ENCODE data around the gene IGSF22.

The IGSF22 gene

GRCh38 chr11:18761144-18761543, 35.2 kb upstream of the IGSF22 start:
- no peaks in the 10 kb centered on the region for H3K4me1 ChIP-seq (ENCODE audit: low read length)
- no peaks in the 10 kb centered on the region for H3K79me2 ChIP-seq (ENCODE audit: low read length)
- no peak overlapping the region for H3K27ac ChIP-seq (ENCODE audit: low read length)
- DNase-seq = no peak
- H4K20me1 ChIP-seq (ENCODE audit: insufficient read depth, low read length) = no peaks in the 10 kb centered on the region
- no peaks in the 10 kb centered on the region for H3K9me3 ChIP-seq (replicated peaks; ENCODE audit: insufficient read depth, low read length)
- H2AFZ ChIP-seq (ENCODE audit: low read length) = no peak overlapping the region
- H3K4me2 ChIP-seq (ENCODE audit: low read depth, low read length) = no peak overlapping the region
- TF ChIP-seq EZH2phosphoT487 (IDR thresholded peaks at IDR 0.05; ENCODE audit: low read length) (no peak), CTCF (IDR thresholded peaks at IDR 0.05; ENCODE audit: low read length) (no peak), EZH2 (optimal IDR thresholded peaks at IDR 0.05; ENCODE audit: low read depth, low read length) (no peak)
- no peaks in the 10 kb centered on the region for H3K9me2 ChIP-seq (replicated peaks; ENCODE audit: insufficient read depth, low read length)
- H3K9ac ChIP-seq (ENCODE audit: low read length) = no peak overlapping the region
- no peak overlapping the region for H3K4me3 ChIP-seq (ENCODE audit: low read length)
- no peaks in the 10 kb centered on the region for H3K27me3 ChIP-seq (replicated peaks; ENCODE audit: insufficient read depth, low read length)
- no peaks in the 10 kb centered on the region for H3K36me3 ChIP-seq (replicated peaks; ENCODE audit: insufficient read depth, low read length)
- no peaks in the 10 kb centered on the region for H3F3A ChIP-seq (ENCODE audit: insufficient read depth, low read length)

- Histone ChIP-seq H3K79me2 (ENCODE audit: low read length) (no peaks in the 10 kb centered on the region), H3F3A (ENCODE audit: insufficient read depth, low read length) (no peaks in the 10 kb centered on the region), H3K9ac (ENCODE audit: low read length) (no peak overlapping the region), H3K9me2 (replicated peaks; ENCODE audit: insufficient read depth, low read length) (no peaks in the 10 kb centered on the region), H3K9me3 (replicated peaks; ENCODE audit: insufficient read depth, low read length) (no peaks in the 10 kb centered on the region), H4K20me1 (ENCODE audit: insufficient read depth, low read length) (no peaks in the 10 kb centered on the region), H3K4me2 (ENCODE audit: low read depth, low read length) (no peak overlapping the region), H3K36me3 (replicated peaks; ENCODE audit: insufficient read depth, low read length) (no peaks in the 10 kb centered on the region), H2AFZ (ENCODE audit: low read length) (no peak overlapping the region), H3K4me3 (ENCODE audit: low read length) (no peak overlapping the region), H3K27ac (ENCODE audit: low read length) (no peak overlapping the region), H3K27me3 (replicated peaks; ENCODE audit: insufficient read depth, low read length) (no peaks in the 10 kb centered on the region), H3K4me1 (ENCODE audit: low read length) (no peaks in the 10 kb centered on the region)
- no peak for DNase-seq
- no peak for TF ChIP-seq CTCF (IDR thresholded peaks at IDR 0.05; ENCODE audit: low read length)
- TF ChIP-seq EZH2phosphoT487 (IDR thresholded peaks at IDR 0.05; ENCODE audit: low read length) = no peak
- no peak for TF ChIP-seq EZH2 (optimal IDR thresholded peaks at IDR 0.05; ENCODE audit: low read depth, low read length)
Measured at GRCh38 chr11:18757811-18758210, 31.8 kb upstream of the IGSF22 start.

- Histone ChIP-seq H3K4me3 (ENCODE audit: low read length) (no peak overlapping the region), H4K20me1 (ENCODE audit: insufficient read depth, low read length) (no peaks in the 10 kb centered on the region), H3K4me2 (ENCODE audit: low read depth, low read length) (no peak overlapping the region), H3K9me2 (replicated peaks; ENCODE audit: insufficient read depth, low read length) (no peaks in the 10 kb centered on the region), H3K9me3 (replicated peaks; ENCODE audit: insufficient read depth, low read length) (no peaks in the 10 kb centered on the region), H3F3A (ENCODE audit: insufficient read depth, low read length) (no peaks in the 10 kb centered on the region), H3K79me2 (ENCODE audit: low read length) (no peaks in the 10 kb centered on the region), H3K9ac (ENCODE audit: low read length) (no peak overlapping the region), H3K36me3 (replicated peaks; ENCODE audit: insufficient read depth, low read length) (no peaks in the 10 kb centered on the region), H3K27me3 (replicated peaks; ENCODE audit: insufficient read depth, low read length) (no peaks in the 10 kb centered on the region), H2AFZ (ENCODE audit: low read length) (no peak overlapping the region), H3K4me1 (ENCODE audit: low read length) (no peaks in the 10 kb centered on the region), H3K27ac (ENCODE audit: low read length) (no peak overlapping the region)
- no peak for TF ChIP-seq EZH2 (optimal IDR thresholded peaks at IDR 0.05; ENCODE audit: low read depth, low read length)
- no peak for TF ChIP-seq EZH2phosphoT487 (IDR thresholded peaks at IDR 0.05; ENCODE audit: low read length)
- no peak for TF ChIP-seq CTCF (IDR thresholded peaks at IDR 0.05; ENCODE audit: low read length)
- DNase-seq = no peak
Measured at GRCh38 chr11:18756889-18757288, 30.9 kb upstream of the IGSF22 start.
